Osteocyte (in vitro differentiated cells): ENCODE measurements around the gene MOGAT1. TPM values are rescaled to one million over a fixed set of nuclear protein-coding genes. Genes with fewer than 3 reads are reported as not detected.

Experiments
- DNase-seq: peaks from one replicate; pipeline ENCODE4 v3.0.0; 2021; ENCODE audit warnings: mixed read lengths; ENCODE audit not compliant: unreplicated experiment; ENCODE audit errors: extremely low spot score
- H3K27ac Mint-ChIP-seq: one replicate; pipeline ENCODE4 v1.8.0; 2021; ENCODE audit warnings: mild to moderate bottlenecking, mixed read lengths; ENCODE audit not compliant: unreplicated experiment
- H3K27me3 Mint-ChIP-seq: one replicate; pipeline ENCODE4 v1.8.0; 2021; ENCODE audit warnings: mixed read lengths; ENCODE audit not compliant: unreplicated experiment
- H3K36me3 Mint-ChIP-seq: one replicate; pipeline ENCODE4 v1.8.0; 2021; ENCODE audit warnings: mixed read lengths; ENCODE audit not compliant: unreplicated experiment
- H3K4me1 Mint-ChIP-seq: one replicate; pipeline ENCODE4 v1.8.0; 2021; ENCODE audit warnings: mixed read lengths; ENCODE audit not compliant: unreplicated experiment
- H3K4me3 Mint-ChIP-seq: one replicate; pipeline ENCODE4 v1.8.0; 2021; ENCODE audit warnings: mild to moderate bottlenecking, moderate library complexity, mixed read lengths; ENCODE audit not compliant: unreplicated experiment
- H3K9me3 Mint-ChIP-seq: one replicate; pipeline ENCODE4 v1.8.0; 2021; ENCODE audit warnings: mixed read lengths; ENCODE audit not compliant: unreplicated experiment
- total RNA-seq: library from RNA; stranded (reverse); gene quantifications from 2 replicates; pipeline ENCODE4 v1.2.1, GENCODE V29; 2021
- TF ChIP-seq, protein P1 (sequence below): fragments of 200-600 bp; sonication (generic); IDR thresholded peaks from 2 replicates; pipeline ENCODE4 v1.5.0; 2021; ENCODE audit warnings: antibody characterized with exemption, mild to moderate bottlenecking, moderate library complexity

The MOGAT1 gene
- total RNA-seq, 1 donor from 2014 or later, result not detected

GRCh38 chr2:222693837-222694236 is 22.4 kb downstream of the MOGAT1 start:
- Mint-ChIP-seq H3K27ac (no peak overlapping the region), H3K9me3 (no peaks in the 10 kb centered on the region), H3K36me3 (no peaks in the 10 kb centered on the region), H3K4me1 (peaks cover 10% of the 10 kb centered on the region), H3K27me3 (no peaks in the 10 kb centered on the region), H3K4me3 (no peak overlapping the region)
- TF ChIP-seq, protein P1, sequence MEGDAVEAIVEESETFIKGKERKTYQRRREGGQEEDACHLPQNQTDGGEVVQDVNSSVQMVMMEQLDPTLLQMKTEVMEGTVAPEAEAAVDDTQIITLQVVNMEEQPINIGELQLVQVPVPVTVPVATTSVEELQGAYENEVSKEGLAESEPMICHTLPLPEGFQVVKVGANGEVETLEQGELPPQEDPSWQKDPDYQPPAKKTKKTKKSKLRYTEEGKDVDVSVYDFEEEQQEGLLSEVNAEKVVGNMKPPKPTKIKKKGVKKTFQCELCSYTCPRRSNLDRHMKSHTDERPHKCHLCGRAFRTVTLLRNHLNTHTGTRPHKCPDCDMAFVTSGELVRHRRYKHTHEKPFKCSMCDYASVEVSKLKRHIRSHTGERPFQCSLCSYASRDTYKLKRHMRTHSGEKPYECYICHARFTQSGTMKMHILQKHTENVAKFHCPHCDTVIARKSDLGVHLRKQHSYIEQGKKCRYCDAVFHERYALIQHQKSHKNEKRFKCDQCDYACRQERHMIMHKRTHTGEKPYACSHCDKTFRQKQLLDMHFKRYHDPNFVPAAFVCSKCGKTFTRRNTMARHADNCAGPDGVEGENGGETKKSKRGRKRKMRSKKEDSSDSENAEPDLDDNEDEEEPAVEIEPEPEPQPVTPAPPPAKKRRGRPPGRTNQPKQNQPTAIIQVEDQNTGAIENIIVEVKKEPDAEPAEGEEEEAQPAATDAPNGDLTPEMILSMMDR, result peak; percentile 24
- no peak for DNase-seq

- Mint-ChIP-seq H3K4me1 (peaks cover 9% of the 10 kb centered on the region), H3K27ac (no peak overlapping the region), H3K27me3 (no peaks in the 10 kb centered on the region), H3K4me3 (no peak overlapping the region), H3K9me3 (no peaks in the 10 kb centered on the region), H3K36me3 (no peaks in the 10 kb centered on the region)
- TF ChIP-seq, protein P1, result no peak
- no peak for DNase-seq
Observed at GRCh38 chr2:222698276-222698675, 26.8 kb downstream of the MOGAT1 start.

DNA sequence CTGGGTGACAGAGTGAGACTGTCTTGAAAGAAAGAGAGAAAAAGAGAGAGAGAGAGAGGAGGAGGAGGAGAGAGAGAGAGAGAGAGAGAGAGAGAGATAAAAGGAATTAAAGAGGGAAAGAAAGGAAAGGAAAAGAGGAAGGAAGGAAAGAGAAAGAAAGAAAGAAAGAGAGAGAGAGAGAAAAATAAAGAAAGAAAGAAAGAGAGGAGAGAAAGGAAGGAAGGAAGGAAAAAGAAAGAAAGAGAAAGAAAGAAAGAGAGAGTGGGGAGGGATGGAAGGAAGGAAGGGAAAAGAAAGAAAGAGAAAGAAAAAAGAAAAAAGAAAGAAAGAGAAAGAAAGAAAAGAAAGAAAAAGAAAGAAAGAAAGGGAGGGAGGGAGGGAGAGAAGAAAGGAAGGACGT is 29.8 kb downstream of the MOGAT1 start:
- no peaks in the 10 kb centered on the region for H3K36me3 Mint-ChIP-seq
- H3K4me3 Mint-ChIP-seq, result no peak overlapping the region
- H3K27ac Mint-ChIP-seq, result no peak overlapping the region
- H3K9me3 Mint-ChIP-seq, result no peaks in the 10 kb centered on the region
- no peak for DNase-seq
- H3K4me1 Mint-ChIP-seq, result peaks cover 24% of the 10 kb centered on the region
- H3K27me3 Mint-ChIP-seq, result no peaks in the 10 kb centered on the region
- TF ChIP-seq, protein P1, result no peak

DNA sequence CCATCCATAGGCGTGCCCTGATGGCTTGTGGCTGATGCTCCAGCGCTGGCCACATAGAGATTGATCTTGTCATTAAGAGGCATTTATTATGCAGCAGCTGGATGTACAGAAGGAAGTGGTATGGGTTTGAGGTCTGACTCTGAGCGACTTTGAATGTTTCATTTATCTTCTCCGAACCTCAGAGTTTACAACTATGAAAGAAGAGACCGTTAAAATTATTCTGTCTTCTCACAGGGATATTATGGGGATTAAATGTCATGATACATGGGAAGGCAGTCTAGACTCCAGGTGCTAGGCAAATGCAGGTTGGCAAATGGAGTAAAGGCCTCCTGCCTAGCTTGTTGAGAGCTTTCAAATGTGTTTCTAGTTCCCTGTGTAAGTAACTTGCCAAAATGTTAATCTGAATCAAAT is 30.3 kb downstream of the MOGAT1 start:
- TF ChIP-seq, protein P1, result no peak
- Mint-ChIP-seq H3K9me3 (no peaks in the 10 kb centered on the region), H3K36me3 (no peaks in the 10 kb centered on the region), H3K4me1 (peaks cover 29% of the 10 kb centered on the region), H3K27me3 (no peaks in the 10 kb centered on the region), H3K27ac (no peak overlapping the region), H3K4me3 (no peak overlapping the region)
- DNase-seq, result no peak

- Mint-ChIP-seq H3K27ac (no peak overlapping the region), H3K4me3 (no peak overlapping the region), H3K9me3 (no peaks in the 10 kb centered on the region), H3K4me1 (peaks cover 42% of the 10 kb centered on the region), H3K36me3 (no peaks in the 10 kb centered on the region), H3K27me3 (no peaks in the 10 kb centered on the region)
- TF ChIP-seq, protein P1, result no peak
- no peak for DNase-seq
Observed at GRCh38 chr2:222703091-222703490, 31.6 kb downstream of the MOGAT1 start.
